ENCODE measurements around the gene PLCD4. TPM values are rescaled to one million over a fixed set of nuclear protein-coding genes. Genes with fewer than 3 reads are reported as not detected.

The PLCD4 gene
- total and polyA plus RNA-seq, 9 donors = 0.21 to 1.5 (median 0.88) TPM

DNA sequence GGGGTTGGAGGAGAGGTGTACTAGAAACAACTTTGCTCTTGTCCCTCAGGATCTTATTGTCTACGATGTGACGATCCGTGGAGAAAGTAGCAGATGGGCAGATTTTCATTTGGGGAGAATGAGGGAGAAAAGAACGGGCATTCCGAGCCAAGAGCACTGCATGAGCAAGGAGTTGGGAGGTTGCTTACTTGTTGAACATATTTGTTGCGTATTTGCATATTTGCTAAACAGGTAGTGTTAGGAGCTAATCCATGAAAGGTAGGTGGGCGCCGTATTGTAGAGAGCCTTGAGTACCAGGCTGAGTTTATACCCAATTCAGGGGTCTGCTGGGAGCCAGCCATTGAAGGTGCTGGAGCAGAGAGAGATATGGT lies 52.3 kb downstream of the PLCD4 start:
- intact Hi-C loops (cut with DNase I) = loop anchor here in 1 of 4 donors (10.0 kb wide), 2 partner anchors 255 to 385 kb away; partner anchors contain the start of genes AAMP and PNKD
- peaks cover 7% of the 10 kb centered on the region for H3K4me1 ChIP-seq (ENCODE audit: insufficient read depth)
- H3K4me3 ChIP-seq = peak overlapping the region; percentile 97
- no peaks in the 10 kb centered on the region for H3K27me3 ChIP-seq
- no peak overlapping the region for H3K27ac ChIP-seq
- TF ChIP-seq, protein P1, sequence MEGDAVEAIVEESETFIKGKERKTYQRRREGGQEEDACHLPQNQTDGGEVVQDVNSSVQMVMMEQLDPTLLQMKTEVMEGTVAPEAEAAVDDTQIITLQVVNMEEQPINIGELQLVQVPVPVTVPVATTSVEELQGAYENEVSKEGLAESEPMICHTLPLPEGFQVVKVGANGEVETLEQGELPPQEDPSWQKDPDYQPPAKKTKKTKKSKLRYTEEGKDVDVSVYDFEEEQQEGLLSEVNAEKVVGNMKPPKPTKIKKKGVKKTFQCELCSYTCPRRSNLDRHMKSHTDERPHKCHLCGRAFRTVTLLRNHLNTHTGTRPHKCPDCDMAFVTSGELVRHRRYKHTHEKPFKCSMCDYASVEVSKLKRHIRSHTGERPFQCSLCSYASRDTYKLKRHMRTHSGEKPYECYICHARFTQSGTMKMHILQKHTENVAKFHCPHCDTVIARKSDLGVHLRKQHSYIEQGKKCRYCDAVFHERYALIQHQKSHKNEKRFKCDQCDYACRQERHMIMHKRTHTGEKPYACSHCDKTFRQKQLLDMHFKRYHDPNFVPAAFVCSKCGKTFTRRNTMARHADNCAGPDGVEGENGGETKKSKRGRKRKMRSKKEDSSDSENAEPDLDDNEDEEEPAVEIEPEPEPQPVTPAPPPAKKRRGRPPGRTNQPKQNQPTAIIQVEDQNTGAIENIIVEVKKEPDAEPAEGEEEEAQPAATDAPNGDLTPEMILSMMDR (IDR thresholded peaks at IDR 0.05) = no peak
- TF ChIP-seq POLR2A (IDR thresholded peaks at IDR 0.05) (no peak), EP300 (IDR thresholded peaks at IDR 0.05) (no peak)
- no peaks in the 10 kb centered on the region for H3K9me3 ChIP-seq
- no peaks in the 10 kb centered on the region for H3K36me3 ChIP-seq
- 9 to 15% (median 13%) methylated on average over 8 of the region's 8 CpGs for WGBS, 3 donors
- DNase-seq = no peak

DNA sequence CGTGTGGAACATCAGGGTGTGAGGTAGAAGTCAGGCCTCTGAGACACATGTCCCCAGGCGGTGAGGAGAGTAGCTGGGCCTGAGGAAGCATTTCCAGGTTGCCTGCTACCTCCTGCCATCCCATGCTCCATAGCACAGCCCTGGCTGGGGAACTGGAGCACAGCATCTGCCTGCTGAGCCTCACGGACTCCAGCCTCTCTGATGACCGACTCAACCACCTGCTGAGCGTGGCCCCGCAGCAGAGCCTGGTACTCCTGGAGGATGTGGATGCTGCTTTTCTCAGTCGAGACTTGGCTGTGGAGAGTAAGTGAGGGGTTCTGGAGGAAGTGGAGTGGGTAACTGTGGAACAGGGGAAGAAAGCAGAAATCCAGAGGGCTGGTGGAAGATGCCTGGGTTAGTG lies 54.7 kb downstream of the PLCD4 start:
- Histone ChIP-seq H3K4me3 (no peak overlapping the region), H3K36me3 (no peaks in the 10 kb centered on the region), H3K9me3 (no peaks in the 10 kb centered on the region), H3K27me3 (no peaks in the 10 kb centered on the region), H3K27ac (no peak overlapping the region), H3K4me1 (ENCODE audit: insufficient read depth) (peaks cover 7% of the 10 kb centered on the region)
- no peak for DNase-seq
- intact Hi-C loops (cut with DNase I) = no loop called here
- TF ChIP-seq POLR2A (IDR thresholded peaks at IDR 0.05) (no peak), EP300 (IDR thresholded peaks at IDR 0.05) (no peak)
- TF ChIP-seq, protein P1 (IDR thresholded peaks at IDR 0.05) = no peak
- WGBS, 3 donors = 78 to 81% (median 80%) methylated on average over 7 of the region's 7 CpGs

DNA sequence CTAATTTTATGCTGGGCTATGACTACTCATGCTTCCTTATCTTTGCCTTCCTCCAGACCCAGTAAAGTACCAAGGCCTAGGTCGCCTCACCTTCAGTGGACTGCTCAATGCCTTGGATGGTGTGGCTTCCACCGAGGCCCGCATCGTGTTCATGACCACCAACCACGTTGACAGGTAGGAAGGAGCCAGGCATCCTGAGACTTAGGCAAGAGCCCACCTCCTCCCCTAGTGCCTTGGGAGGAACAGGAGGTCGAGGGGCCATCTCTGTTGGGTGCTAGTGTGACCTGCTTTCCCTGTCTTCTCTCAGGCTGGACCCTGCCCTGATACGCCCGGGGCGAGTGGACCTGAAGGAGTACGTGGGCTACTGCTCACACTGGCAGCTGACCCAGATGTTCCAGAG lies 55.1 kb downstream of the PLCD4 start:
- no peak for TF ChIP-seq POLR2A (IDR thresholded peaks at IDR 0.05)
- no peak for TF ChIP-seq EP300 (IDR thresholded peaks at IDR 0.05)
- TF ChIP-seq, protein P1 (IDR thresholded peaks at IDR 0.05) = no peak
- WGBS, 3 donors = 80 to 88% (median 85%) methylated on average over 10 of the region's 10 CpGs
- Histone ChIP-seq H3K36me3 (no peaks in the 10 kb centered on the region), H3K27ac (no peak overlapping the region), H3K4me1 (ENCODE audit: insufficient read depth) (peaks cover 7% of the 10 kb centered on the region), H3K27me3 (no peaks in the 10 kb centered on the region), H3K9me3 (no peaks in the 10 kb centered on the region), H3K4me3 (no peak overlapping the region)
- no peak for DNase-seq
- intact Hi-C loops (cut with DNase I) = no loop called here

DNA sequence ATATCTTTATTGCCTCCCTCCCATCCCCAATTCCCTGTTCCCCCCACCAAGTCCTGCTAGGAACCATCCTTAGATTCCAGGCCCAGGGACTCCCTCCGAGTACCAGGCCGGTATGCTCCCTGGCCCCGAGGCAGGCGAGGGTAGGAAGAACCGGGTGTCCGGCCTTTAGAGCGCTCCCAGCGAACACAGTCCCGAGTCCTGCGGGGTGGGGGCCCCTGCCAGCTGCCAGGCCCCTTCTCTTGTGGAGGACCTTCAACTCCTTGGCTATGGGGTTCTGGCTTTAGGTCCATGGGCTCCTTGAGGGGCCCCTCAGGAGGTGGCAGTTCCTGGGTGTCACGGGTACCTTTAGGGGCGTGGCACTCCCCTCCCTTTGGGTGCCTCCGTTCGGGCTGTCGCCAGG lies 56.2 kb downstream of the PLCD4 start:
- H3K9me3 ChIP-seq = no peaks in the 10 kb centered on the region
- intact Hi-C loops (cut with DNase I) = no loop called here
- no peaks in the 10 kb centered on the region for H3K27me3 ChIP-seq
- H3K4me1 ChIP-seq (ENCODE audit: insufficient read depth) = peaks cover 4% of the 10 kb centered on the region
- no peak overlapping the region for H3K4me3 ChIP-seq
- WGBS, 3 donors = 80 to 87% (median 81%) methylated on average over 15 of the region's 15 CpGs
- no peak for TF ChIP-seq EP300 (IDR thresholded peaks at IDR 0.05)
- TF ChIP-seq POLR2A (IDR thresholded peaks at IDR 0.05) = no peak
- H3K36me3 ChIP-seq = no peaks in the 10 kb centered on the region
- no peak overlapping the region for H3K27ac ChIP-seq
- no peak for DNase-seq

DNA sequence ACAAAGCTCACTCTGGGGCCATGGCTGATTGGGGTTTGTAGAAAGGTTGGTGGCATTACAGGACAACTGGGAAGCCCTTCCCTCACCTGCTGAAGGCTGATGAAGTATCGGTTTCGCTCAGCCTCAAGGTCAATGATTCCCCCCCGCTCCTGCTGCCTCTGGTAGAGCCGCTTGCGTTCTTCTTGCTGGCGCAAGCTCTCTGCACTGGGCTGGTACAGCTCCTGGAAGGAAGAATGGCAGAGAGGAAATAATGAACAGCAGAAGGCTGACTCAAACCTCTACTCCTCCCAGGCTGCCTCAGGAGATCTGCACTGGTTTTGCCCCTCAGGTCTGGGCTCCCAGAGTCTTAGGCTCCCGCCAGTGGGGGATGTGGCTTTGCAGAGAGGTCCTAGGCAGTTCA lies 57.0 kb downstream of the PLCD4 start:
- no peaks in the 10 kb centered on the region for H3K36me3 ChIP-seq
- 75 to 82% (median 82%) methylated on average over 7 of the region's 7 CpGs for WGBS, 3 donors
- DNase-seq = no peak

More for the DNA sequence above, 57.0 kb downstream of the PLCD4 start:
- Histone ChIP-seq H3K9me3 (no peaks in the 10 kb centered on the region), H3K4me3 (no peak overlapping the region), H3K4me1 (ENCODE audit: insufficient read depth) (peaks cover 4% of the 10 kb centered on the region), H3K27ac (no peak overlapping the region), H3K27me3 (no peaks in the 10 kb centered on the region)
- intact Hi-C loops (cut with DNase I) = no loop called here
- TF ChIP-seq, protein P1 (IDR thresholded peaks at IDR 0.05) = no peak
- no peak for TF ChIP-seq EP300 (IDR thresholded peaks at IDR 0.05)
- TF ChIP-seq POLR2A (IDR thresholded peaks at IDR 0.05) = no peak
